MM.1S (cell line): ENCODE data around the gene CPEB3.

Source experiments
- DNase-seq: peaks from one replicate; pipeline ENCODE4 v3.0.0-alpha.2; 2015
- H2AFZ ChIP-seq: fragments of 300-600 bp; sonication (generic); 2 replicates; pipeline ENCODE4 v1.6.0; 2016; ENCODE audit warnings: antibody characterized with exemption, low read length
- H3F3A ChIP-seq: fragments of 300-600 bp; sonication (generic); 2 replicates; pipeline ENCODE4 v1.6.1; 2016; ENCODE audit warnings: mild to moderate bottlenecking, antibody characterized with exemption, low read length, moderate library complexity, mixed read lengths; ENCODE audit not compliant: insufficient read depth
- H3K27ac ChIP-seq: fragments of 300-600 bp; sonication (generic); 2 replicates; pipeline ENCODE4 v1.5.1; 2016; ENCODE audit warnings: mild to moderate bottlenecking, low read length
- H3K27me3 ChIP-seq: fragments of 300-600 bp; sonication (generic); replicated peaks from 2 replicates; pipeline ENCODE4 v1.6.0; 2016; ENCODE audit warnings: low read length; ENCODE audit not compliant: insufficient read depth
- H3K36me3 ChIP-seq: fragments of 300-600 bp; sonication (generic); replicated peaks from 2 replicates; pipeline ENCODE4 v1.6.1; 2016; ENCODE audit warnings: mild to moderate bottlenecking, low read length, mixed read lengths; ENCODE audit not compliant: insufficient read depth
- H3K4me1 ChIP-seq: fragments of 300-600 bp; sonication (generic); 2 replicates; pipeline ENCODE4 v1.6.1; 2016; ENCODE audit warnings: low read length, mixed read lengths
- H3K4me2 ChIP-seq: fragments of 300-600 bp; sonication (generic); 2 replicates; pipeline ENCODE4 v1.6.0; 2016; ENCODE audit warnings: low read depth, low read length
- H3K4me3 ChIP-seq: fragments of 300-600 bp; sonication (generic); 2 replicates; pipeline ENCODE4 v1.5.1; 2016; ENCODE audit warnings: low read length, mixed read lengths
- H3K79me2 ChIP-seq: fragments of 300-600 bp; sonication (generic); 2 replicates; pipeline ENCODE4 v1.6.1; 2016; ENCODE audit warnings: mixed run types, low read length, mixed read lengths
- H3K9ac ChIP-seq: fragments of 300-600 bp; sonication (generic); 2 replicates; pipeline ENCODE4 v1.6.1; 2016; ENCODE audit warnings: low read length, mixed read lengths
- H3K9me2 ChIP-seq: fragments of 300-600 bp; sonication (generic); replicated peaks from 2 replicates; pipeline ENCODE4 v1.6.1; 2016; ENCODE audit warnings: mild to moderate bottlenecking, low read length, mixed read lengths; ENCODE audit not compliant: insufficient read depth
- H3K9me3 ChIP-seq: fragments of 300-600 bp; sonication (generic); replicated peaks from 2 replicates; pipeline ENCODE4 v1.6.1; 2016; ENCODE audit warnings: mild to moderate bottlenecking, low read length, mixed read lengths; ENCODE audit not compliant: insufficient read depth
- H4K20me1 ChIP-seq: fragments of 300-600 bp; sonication (generic); 2 replicates; pipeline ENCODE4 v1.6.1; 2016; ENCODE audit warnings: mild to moderate bottlenecking, low read length, moderate library complexity, mixed read lengths; ENCODE audit not compliant: insufficient read depth
- CTCF ChIP-seq: fragments of 300-600 bp; sonication (generic); IDR thresholded peaks from 2 replicates; pipeline ENCODE4 v1.5.1; 2016; ENCODE audit warnings: antibody characterized with exemption, low read length, mixed read lengths
- EZH2 ChIP-seq: fragments of 300-600 bp; sonication (generic); optimal IDR thresholded peaks from 2 replicates; pipeline ENCODE3; 2017; ENCODE audit warnings: low read depth, mild to moderate bottlenecking, antibody characterized with exemption, low read length, mixed read lengths
- EZH2phosphoT487 ChIP-seq: fragments of 300-600 bp; sonication (generic); IDR thresholded peaks from 2 replicates; pipeline ENCODE4 v1.6.1; 2018; ENCODE audit warnings: antibody characterized with exemption, low read length

The CPEB3 gene

GRCh38 chr10:92244796-92245195 is 46.1 kb downstream of the CPEB3 start:
- TF ChIP-seq EZH2 (no peak), EZH2phosphoT487 (no peak), CTCF (no peak)
- Histone ChIP-seq H3F3A (peaks cover 18% of the 10 kb centered on the region), H3K9ac (no peak overlapping the region), H3K9me3 (no peaks in the 10 kb centered on the region), H3K27ac (no peak overlapping the region), H3K9me2 (no peaks in the 10 kb centered on the region), H3K79me2 (peaks cover 27% of the 10 kb centered on the region), H2AFZ (no peak overlapping the region), H3K4me1 (peaks cover 12% of the 10 kb centered on the region; the same call in 1 of the 2 replicates), H3K4me3 (no peak overlapping the region), H4K20me1 (no peaks in the 10 kb centered on the region), H3K36me3 (no peaks in the 10 kb centered on the region), H3K4me2 (no peak overlapping the region), H3K27me3 (no peaks in the 10 kb centered on the region)
- DNase-seq = no peak

- Histone ChIP-seq H4K20me1 (no peaks in the 10 kb centered on the region), H3F3A (peaks cover 18% of the 10 kb centered on the region), H3K4me2 (no peak overlapping the region), H2AFZ (no peak overlapping the region), H3K9ac (no peak overlapping the region), H3K4me3 (no peak overlapping the region), H3K36me3 (0 out of 2 replicates have a peak, but pooled peaks cover 3% of the 10 kb centered on the region), H3K9me2 (no peaks in the 10 kb centered on the region), H3K9me3 (no peaks in the 10 kb centered on the region), H3K79me2 (peaks cover 39% of the 10 kb centered on the region), H3K27ac (no peak overlapping the region), H3K4me1 (peaks cover 23% of the 10 kb centered on the region), H3K27me3 (no peaks in the 10 kb centered on the region)
- DNase-seq = no peak
- TF ChIP-seq EZH2 (no peak), EZH2phosphoT487 (no peak), CTCF (no peak)
These were observed 47.8 kb downstream of the CPEB3 start for GRCh38 chr10:92242910-92243671.

GRCh38 chr10:92242380-92242779 is 48.5 kb downstream of the CPEB3 start:
- Histone ChIP-seq H3K79me2 (peaks cover 43% of the 10 kb centered on the region), H2AFZ (no peak overlapping the region), H3K27ac (no peak overlapping the region), H3K4me3 (no peak overlapping the region), H3K9ac (no peak overlapping the region), H3K9me3 (no peaks in the 10 kb centered on the region), H3K4me2 (no peak overlapping the region), H4K20me1 (no peaks in the 10 kb centered on the region), H3K9me2 (no peaks in the 10 kb centered on the region), H3K4me1 (peaks cover 23% of the 10 kb centered on the region), H3K27me3 (no peaks in the 10 kb centered on the region), H3K36me3 (0 out of 2 replicates have a peak, but pooled peaks cover 3% of the 10 kb centered on the region), H3F3A (peaks cover 18% of the 10 kb centered on the region)
- TF ChIP-seq EZH2 (no peak), EZH2phosphoT487 (no peak), CTCF (no peak)
- no peak for DNase-seq
